Activated B cell treated with CpG ODN at 0.5 μM for 24 hours (primary cell): ENCODE measurements around the gene TAOK1. TPM values are rescaled to one million over a fixed set of nuclear protein-coding genes. Genes with fewer than 3 reads are reported as not detected.

Source experiments
- ATAC-seq: fragments of 200-7000 bp; cut with Tn5 transposase; one replicate; pipeline ENCODE4 v1.10.0; 2021; ENCODE audit warnings: low read depth, mild to moderate bottlenecking, moderate library complexity
- CTCF ChIA-PET: fragments of 350-600 bp; sonication (Branson Sonifier 250); formaldehyde crosslinking; loops from one replicate; lab custom pipeline; 2021; ENCODE audit warnings: antibody characterized with exemption; lab: Charles Lee
- POLR2A ChIA-PET: fragments of 350-600 bp; sonication (Branson Sonifier 250); formaldehyde crosslinking; loops from one replicate; lab custom pipeline; 2021; ENCODE audit warnings: antibody characterized with exemption; lab: Charles Lee
- DNase-seq: peaks from one replicate; pipeline ENCODE4 v3.0.0; 2022
- H3K27ac Mint-ChIP-seq: one replicate; pipeline ENCODE4 v1.8.0; 2020; ENCODE audit warnings: mixed read lengths
- H3K27me3 Mint-ChIP-seq: one replicate; pipeline ENCODE4 v1.8.0; 2021; ENCODE audit warnings: mixed read lengths
- H3K36me3 Mint-ChIP-seq: one replicate; pipeline ENCODE4 v1.8.0; 2021; ENCODE audit warnings: low read depth, mixed read lengths
- H3K4me1 Mint-ChIP-seq: one replicate; pipeline ENCODE4 v1.8.0; 2021; ENCODE audit warnings: mixed read lengths
- H3K4me3 Mint-ChIP-seq: one replicate; pipeline ENCODE4 v1.8.0; 2020; ENCODE audit warnings: mild to moderate bottlenecking, mixed read lengths
- H3K9me3 Mint-ChIP-seq: one replicate; pipeline ENCODE4 v1.8.0; 2020; ENCODE audit warnings: mixed read lengths
- CTCF ChIP-seq: fragments of 200-600 bp; IDR thresholded peaks from one replicate; pipeline ENCODE4 v1.8.0; 2022; ENCODE audit warnings: antibody characterized with exemption, mild to moderate bottlenecking
- intact Hi-C: fragments of 100-400 bp; cut with micrococcal nuclease; formaldehyde crosslinking; loops from one replicate; pipeline ENCODE4 v1.15.1; 2024
- total RNA-seq: library from RNA; stranded (reverse); gene quantifications from 2 replicates; pipeline ENCODE4 v1.2.3, GENCODE V29; 2022

TAOK1 gene
- total RNA-seq, 1 donor from 2014 or later = 55.5 TPM

DNA sequence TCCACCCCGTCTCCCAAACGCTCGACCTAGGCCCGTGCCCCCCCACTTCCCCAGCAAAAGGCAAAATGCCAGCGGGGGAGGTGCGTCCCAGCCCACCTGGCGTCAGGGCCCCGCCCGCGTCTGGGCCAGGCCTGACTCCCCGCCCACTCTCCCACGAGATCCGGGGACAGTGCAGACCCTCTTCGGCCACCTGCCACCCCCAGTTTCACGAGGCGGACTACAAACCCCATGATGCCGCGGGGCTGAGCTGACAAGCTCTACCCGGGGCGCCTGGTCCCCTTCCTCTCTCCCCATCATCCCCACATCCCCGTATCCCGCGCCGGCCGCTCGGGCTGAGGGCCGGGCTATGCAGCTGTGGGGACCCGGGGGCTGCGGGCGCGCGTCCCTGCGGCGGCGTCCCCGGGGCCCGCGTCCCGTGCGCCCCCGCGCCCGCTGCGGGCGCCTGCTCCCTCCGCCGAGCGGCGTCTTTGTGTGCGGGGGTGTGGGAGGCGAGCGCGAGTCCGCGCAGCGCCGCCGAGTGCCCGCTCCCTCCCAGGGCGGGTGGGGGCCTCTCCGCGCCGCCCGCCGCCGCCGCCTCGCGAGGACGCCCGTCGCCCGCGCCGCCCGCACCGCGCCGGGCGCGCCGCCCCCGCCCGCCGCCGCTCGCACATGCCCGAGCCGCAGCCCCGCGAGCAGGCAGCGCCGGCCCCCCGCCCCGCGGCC, 202.8 kb downstream of the TAOK1 start, which contains the start of gene ANKRD13B:
Gene ANKRD13B, plus strand, starts transcription at position 283 of the 702 bp plus-strand sequence. CDS start 490 bp downstream, outside the sequence.
- ChIA-PET POLR2A (interaction anchor here (0.6 to 3.4 kb wide), 6 partner anchors 12 to 203 kb away, joined by 3 to 32 read pairs (median 4); partner anchors contain the start of gene TAOK1), CTCF (interaction anchor here (1.0 to 4.3 kb wide), 12 partner anchors 9 to 338 kb away, joined by 3 to 70 read pairs (median 8); partner anchors contain the start of genes SSH2 and TP53I13)
- TF ChIP-seq CTCF = no peak
- peak within 1 kb of the TSS; percentile 83 for H3K4me3 Mint-ChIP-seq
- no peaks in the 10 kb centered on the region for H3K9me3 Mint-ChIP-seq
- no peaks in the 10 kb centered on the region for H3K27me3 Mint-ChIP-seq
- intact Hi-C loops = loop anchor here (10.0 kb wide), 1 partner anchor 638 kb away; the partner anchor contains the start of gene PHF12
- DNase-seq (no peak), ATAC-seq (no peak)
- H3K36me3 Mint-ChIP-seq = peaks cover 3% of the 10 kb centered on the region
- H3K4me1 Mint-ChIP-seq = peaks cover 45% of the 10 kb centered on the region
- no peak within 1 kb of the TSS for H3K27ac Mint-ChIP-seq

GRCh38 chr17:29593591-29594518, 203.7 kb downstream of the TAOK1 start:
- no peaks in the 10 kb centered on the region for H3K27me3 Mint-ChIP-seq
- no peaks in the 10 kb centered on the region for H3K9me3 Mint-ChIP-seq
- peaks cover 38% of the 10 kb centered on the region for H3K4me1 Mint-ChIP-seq
- peaks cover 3% of the 10 kb centered on the region for H3K36me3 Mint-ChIP-seq
- ATAC-seq = no peak
- TF ChIP-seq CTCF = no peak
- no peak for DNase-seq
- intact Hi-C loops = loop anchor here (10.0 kb wide), 1 partner anchor 639 kb away; the partner anchor contains the start of gene PHF12
- no peak overlapping the region for H3K27ac Mint-ChIP-seq
- POLR2A ChIA-PET = interaction anchor here (0.7 to 3.4 kb wide), 8 partner anchors 13 to 204 kb away, joined by 3 to 32 read pairs (median 4); partner anchors contain the start of gene TAOK1
- H3K4me3 Mint-ChIP-seq = peak overlapping the region; percentile 73
- CTCF ChIA-PET = interaction anchor here (0.6 to 4.3 kb wide), 9 partner anchors 15 to 224 kb away, joined by 3 to 70 read pairs (median 6); partner anchors contain the start of gene TP53I13

GRCh38 chr17:29594519-29595090, 204.4 kb downstream of the TAOK1 start:
- Mint-ChIP-seq H3K4me3 (peak overlapping the region; percentile 73), H3K27me3 (no peaks in the 10 kb centered on the region), H3K27ac (no peak overlapping the region), H3K4me1 (peaks cover 38% of the 10 kb centered on the region), H3K9me3 (no peaks in the 10 kb centered on the region), H3K36me3 (peaks cover 3% of the 10 kb centered on the region)
- no peak for DNase-seq
- ChIA-PET POLR2A (interaction anchor here (0.7 to 1.1 kb wide), 4 partner anchors 14 to 27 kb away, joined by 3 to 5 read pairs (median 4); no protein-coding TSS in a partner anchor), CTCF (interaction anchor here (0.6 to 4.3 kb wide), 4 partner anchors 16 to 225 kb away, joined by 3 to 70 read pairs (median 7); no protein-coding TSS in a partner anchor)
- ATAC-seq = no peak
- no peak for TF ChIP-seq CTCF
- intact Hi-C loops = loop anchor here (10.0 kb wide), 1 partner anchor 640 kb away; the partner anchor contains the start of gene PHF12

DNA sequence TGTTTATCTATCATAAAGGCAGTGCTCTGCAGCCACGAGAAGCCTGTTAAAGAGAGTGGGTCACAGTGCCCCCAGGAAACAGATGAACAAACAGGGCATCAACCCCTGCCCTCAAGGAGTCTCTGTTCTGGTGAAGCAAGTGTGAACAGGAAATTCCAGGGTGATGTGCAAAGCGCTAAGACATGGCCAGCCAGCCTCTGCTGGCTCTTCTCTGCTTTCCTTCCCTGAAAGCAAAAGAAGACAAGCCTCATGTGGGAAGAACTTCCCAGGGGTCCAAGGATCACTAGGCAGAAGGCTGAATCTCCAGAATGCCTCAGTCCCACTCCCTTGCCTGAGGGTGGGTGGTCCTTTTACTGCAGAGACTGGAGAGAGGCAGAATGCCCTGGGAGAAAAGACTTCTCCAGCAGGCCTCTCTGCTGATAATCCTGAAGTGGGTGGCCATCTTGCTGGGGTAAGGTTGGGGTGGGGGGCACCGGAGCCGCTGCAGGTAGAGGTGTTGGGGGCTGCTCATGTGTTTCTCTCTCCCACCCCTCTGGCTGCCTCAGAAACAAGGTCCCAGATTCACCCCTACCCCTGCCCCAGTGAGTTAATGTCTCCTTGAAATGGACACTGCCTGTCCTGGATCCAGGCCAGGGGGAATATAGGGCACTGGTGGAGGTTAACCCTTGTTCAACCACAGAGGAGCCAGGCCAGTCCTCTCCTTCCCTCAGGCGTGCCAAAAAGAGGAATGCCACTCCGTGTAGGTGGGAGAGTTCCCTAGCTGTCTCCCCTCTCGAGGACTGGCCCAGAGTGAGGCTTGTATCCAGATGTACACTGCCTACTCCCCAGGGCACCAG, 205.2 kb downstream of the TAOK1 start:
- DNase-seq = no peak
- Mint-ChIP-seq H3K9me3 (no peaks in the 10 kb centered on the region), H3K4me1 (peaks cover 32% of the 10 kb centered on the region), H3K27ac (no peak overlapping the region), H3K36me3 (no peaks in the 10 kb centered on the region), H3K4me3 (peak overlapping the region; percentile 73), H3K27me3 (no peaks in the 10 kb centered on the region)
- POLR2A ChIA-PET = no interaction called here
- TF ChIP-seq CTCF = no peak
- intact Hi-C loops = loop anchor here (10.0 kb wide), 1 partner anchor 641 kb away; the partner anchor contains the start of gene PHF12
- CTCF ChIA-PET = no interaction called here
- ATAC-seq = no peak
